ENCODE results near the gene DESI2. TPM values are rescaled to one million over a fixed set of nuclear protein-coding genes. Genes with fewer than 3 reads are reported as not detected.

The DESI2 gene
- total and polyA plus RNA-seq, 2 of the 8 experiments (the other 6 are each of a cell fraction or from before 2014, with no cell fraction given) = 54.0 to 110 TPM

DNA sequence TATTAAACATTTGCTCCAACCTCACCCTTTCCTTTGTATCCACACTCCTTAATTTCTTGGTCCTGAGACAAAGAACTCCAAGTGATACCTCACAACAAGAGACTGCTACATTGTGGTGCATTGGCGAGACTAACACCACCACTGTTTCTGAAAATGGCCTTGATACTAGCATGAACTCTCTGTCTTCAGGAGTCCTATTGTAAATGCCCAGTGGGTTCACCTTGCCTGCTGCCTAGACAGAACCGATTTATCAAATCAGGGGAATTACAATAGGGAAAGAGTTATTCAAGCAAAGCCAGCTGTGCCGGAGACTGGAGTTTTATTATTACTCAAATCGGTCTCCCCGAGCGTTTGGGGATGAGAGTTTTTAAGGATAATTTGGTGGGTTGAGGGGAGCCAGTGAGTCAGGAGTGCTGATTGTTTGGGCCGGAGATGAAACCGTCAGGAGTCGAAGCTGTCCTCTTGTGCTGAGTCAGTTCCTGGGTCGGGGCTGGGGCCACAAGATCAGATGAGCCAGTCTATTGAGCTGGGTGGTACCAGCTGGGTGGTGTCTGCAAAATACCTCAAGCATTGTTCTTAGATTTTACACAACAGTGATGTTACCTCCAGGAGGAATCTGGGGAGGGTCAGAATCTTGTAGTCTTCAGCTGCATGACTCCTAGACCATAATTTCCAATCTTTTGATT, 83.1 kb downstream of the DESI2 start:
- Histone ChIP-seq H4K20me1 (replicated peaks in 1 of 2; ENCODE audit: control insufficient read depth in 1 of 2, insufficient read depth in 2 of 2, low read length in 2 of 2) (no peaks in the 10 kb centered on the region), H3K27ac (ENCODE audit: low read depth, low read length) (peak overlapping the region; percentile 79), H3K4me2 (ENCODE audit: insufficient read depth in 1 of 2, low read depth in 2 of 2, low read length in 2 of 2) (peak overlapping the region in 1 of 2 experiments; percentile 14; a peak in 1 of 4 replicates), H2AK5ac (ENCODE audit: low read depth, low read length) (no peak overlapping the region), H2BK20ac (ENCODE audit: low read length) (peak overlapping the region; percentile 67; the same call in 1 of the 2 replicates), H4K8ac (ENCODE audit: extremely low read depth, insufficient read depth, low read length) (no peak overlapping the region; the same call in 1 of the 2 replicates), H2BK5ac (ENCODE audit: low read depth, low read length) (peak overlapping the region; percentile 92; the same call in 1 of the 2 replicates), H3K23me2 (ENCODE audit: low read depth, low read length) (no peaks in the 10 kb centered on the region), H2BK12ac (ENCODE audit: low read depth, low read length) (no peak overlapping the region), H2AFZ (ENCODE audit: low read length) (no peak overlapping the region), H3K4me3 (ENCODE audit: extremely low read depth in 1 of 4, insufficient read depth in 2 of 4, low read depth in 3 of 4, low read length in 4 of 4) (no peak overlapping the region), H2BK15ac (ENCODE audit: low read length) (no peak overlapping the region), H3K18ac (ENCODE audit: extremely low read depth, low read length) (peak overlapping the region; percentile 41; the same call in 1 of the 2 replicates), H3K36me3 (ENCODE audit: control insufficient read depth in 2 of 4, insufficient read depth in 4 of 4, low read length in 3 of 4) (no peaks in the 10 kb centered on the region), H3K79me2 (ENCODE audit: control insufficient read depth in 1 of 2, insufficient read depth in 2 of 2, low read length in 2 of 2) (no peaks in the 10 kb centered on the region), H3K9ac (replicated peaks in 1 of 4; ENCODE audit: extremely low read depth in 1 of 4, low read depth in 3 of 4, low read length in 3 of 4) (no peak overlapping the region; a peak in 1 of 7 replicates), H3K14ac (ENCODE audit: insufficient read length) (no peak overlapping the region), H3K79me1 (ENCODE audit: low read depth, low read length) (no peaks in the 10 kb centered on the region), H3K4ac (replicated peaks; ENCODE audit: insufficient read length, low read depth, low read length) (no peak overlapping the region), H3K27me3 (replicated peaks in 1 of 4; ENCODE audit: control insufficient read depth in 3 of 4, extremely low read depth in 1 of 4, insufficient read depth in 3 of 4, low read length in 3 of 4) (peaks cover 0 to 3% (median 1%) of the 10 kb centered on the region in 4 experiments; a peak in 5 of 7 replicates), H3K56ac (replicated peaks; ENCODE audit: insufficient read length, low read depth, low read length) (peak overlapping the region; percentile 22), H4K91ac (replicated peaks; ENCODE audit: insufficient read length, low read length) (peak overlapping the region; percentile 60), H2BK120ac (replicated peaks; ENCODE audit: low read depth, low read length) (peak overlapping the region; percentile 99), H3K4me1 (replicated peaks in 1 of 4; ENCODE audit: control insufficient read depth in 3 of 4, insufficient read depth in 4 of 4, low read length in 3 of 4) (peaks cover 0 to 12% (median 5%) of the 10 kb centered on the region in 4 experiments; a peak in 5 of 7 replicates), H4K5ac (ENCODE audit: insufficient read length, low read depth, low read length) (peak overlapping the region; percentile 39), H3K23ac (ENCODE audit: insufficient read length) (no peak overlapping the region), H3K9me3 (ENCODE audit: insufficient read depth in 2 of 2, low read depth in 1 of 2, low read length in 1 of 2) (peaks cover 0 to 5% of the 10 kb centered on the region in 2 experiments; a peak in 2 of 4 replicates)
- POLR2A ChIA-PET (ENCODE audit: partially characterized antibody) = interaction anchor here (0.5 to 1.6 kb wide), 6 partner anchors 9 to 85 kb away, joined by 3 to 5 read pairs (median 3); no protein-coding TSS in a partner anchor
- FAIRE-seq (no peak), DNase-seq (ENCODE audit: low read depth in 1 of 2, low spot score in 2 of 2) (no peak)
- CTCF ChIA-PET (ENCODE audit: partially characterized antibody) = interaction anchor here (1.2 to 4.5 kb wide), 3 partner anchors 13 to 132 kb away, joined by 3 to 19 read pairs (median 3); no protein-coding TSS in a partner anchor
- 45% methylated on average over 10 of the region's 10 CpGs; no CpG with 5 or more reads in 1 of the 2 experiments for WGBS, 2 experiments (ENCODE audit: extremely low coverage in 1 of 2, insufficient coverage in 1 of 2, insufficient read length in 1 of 2, insufficient replicate concordance in 2 of 2, low coverage in 1 of 2, low lambda C conversion rate in 2 of 2, missing lambda C conversion rate in 1 of 2)
- TF ChIP-seq CEBPB (IDR thresholded peaks at IDR 0.05; ENCODE audit: low read depth, low read length) = no peak
- peak; percentile 93 for TF ChIP-seq BACH1 (IDR thresholded peaks at IDR 0.05; ENCODE audit: low read length)
- TF ChIP-seq POLR2AphosphoS5 (IDR thresholded peaks at IDR 0.05; ENCODE audit: low read depth, low read length) = 0 out of 2 replicates have a peak, but pooled peaks have one; percentile 31
- TF ChIP-seq EGR1 (IDR thresholded peaks at IDR 0.05; ENCODE audit: borderline replicate concordance, low read depth, low read length) = no peak
- TF ChIP-seq SP1 (IDR thresholded peaks at IDR 0.05; ENCODE audit: low read depth, low read length) = no peak
- peak; percentile 82 for TF ChIP-seq MAFK (IDR thresholded peaks at IDR 0.05; ENCODE audit: low read depth, low read length)
- TF ChIP-seq GTF2F1 (IDR thresholded peaks at IDR 0.05; ENCODE audit: borderline replicate concordance, low read depth, low read length) = no peak
- TF ChIP-seq HDAC6 (IDR thresholded peaks at IDR 0.05; ENCODE audit: low read depth, low read length) = no peak
- TF ChIP-seq, protein P1, sequence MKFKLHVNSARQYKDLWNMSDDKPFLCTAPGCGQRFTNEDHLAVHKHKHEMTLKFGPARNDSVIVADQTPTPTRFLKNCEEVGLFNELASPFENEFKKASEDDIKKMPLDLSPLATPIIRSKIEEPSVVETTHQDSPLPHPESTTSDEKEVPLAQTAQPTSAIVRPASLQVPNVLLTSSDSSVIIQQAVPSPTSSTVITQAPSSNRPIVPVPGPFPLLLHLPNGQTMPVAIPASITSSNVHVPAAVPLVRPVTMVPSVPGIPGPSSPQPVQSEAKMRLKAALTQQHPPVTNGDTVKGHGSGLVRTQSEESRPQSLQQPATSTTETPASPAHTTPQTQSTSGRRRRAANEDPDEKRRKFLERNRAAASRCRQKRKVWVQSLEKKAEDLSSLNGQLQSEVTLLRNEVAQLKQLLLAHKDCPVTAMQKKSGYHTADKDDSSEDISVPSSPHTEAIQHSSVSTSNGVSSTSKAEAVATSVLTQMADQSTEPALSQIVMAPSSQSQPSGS (IDR thresholded peaks at IDR 0.05; ENCODE audit: low read length) = 0 out of 2 replicates have a peak, but pooled peaks have one; percentile 29
- TF ChIP-seq BCL11A (IDR thresholded peaks at IDR 0.05; ENCODE audit: low read depth in 2 of 2, low read length in 2 of 2) = no peak
- TF ChIP-seq TAF1 (IDR thresholded peaks at IDR 0.05; ENCODE audit: low read depth, low read length) = 0 out of 2 replicates have a peak, but pooled peaks have one; percentile 40

Measured in H1 (cell line).